ENCODE data around the gene ZBTB21.

DNA sequence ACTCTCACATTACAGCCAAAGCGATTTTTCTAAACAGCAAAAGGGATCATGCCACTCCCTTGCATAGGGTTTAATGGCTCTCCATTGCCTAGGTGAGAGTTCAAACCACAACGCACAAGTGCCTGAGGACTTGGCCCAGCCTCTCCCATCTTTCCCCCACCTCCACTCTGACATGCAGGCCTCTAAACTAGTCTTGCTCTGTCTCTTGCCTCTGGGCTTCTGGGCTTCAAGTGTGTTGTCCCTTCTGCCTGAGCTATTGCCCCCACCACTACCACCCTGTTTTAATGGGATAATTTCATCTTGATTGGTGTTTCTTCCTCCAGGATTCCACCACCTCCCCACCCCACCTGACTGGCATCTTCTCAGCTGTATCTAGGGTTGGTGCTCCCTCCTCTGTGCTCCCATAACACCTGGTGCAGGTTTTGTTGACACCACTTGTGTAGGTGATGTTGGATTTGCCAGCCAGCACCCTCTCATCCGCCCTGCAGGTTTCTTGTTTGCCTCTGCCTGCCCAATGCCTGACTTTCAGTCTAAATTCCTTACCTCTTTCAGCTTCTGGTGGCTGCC is 2.7 kb upstream of the ZBTB21 start:
- TF ChIP-seq ZNF70 (CRISPR knock-in tag; IDR thresholded peaks at IDR 0.05) (no peak), ZC3H10 (CRISPR knock-in tag; IDR thresholded peaks at IDR 0.05) (no peak), ZFP3 (CRISPR knock-in tag; IDR thresholded peaks at IDR 0.05) (no peak)
- TF ChIP-seq, protein P1, sequence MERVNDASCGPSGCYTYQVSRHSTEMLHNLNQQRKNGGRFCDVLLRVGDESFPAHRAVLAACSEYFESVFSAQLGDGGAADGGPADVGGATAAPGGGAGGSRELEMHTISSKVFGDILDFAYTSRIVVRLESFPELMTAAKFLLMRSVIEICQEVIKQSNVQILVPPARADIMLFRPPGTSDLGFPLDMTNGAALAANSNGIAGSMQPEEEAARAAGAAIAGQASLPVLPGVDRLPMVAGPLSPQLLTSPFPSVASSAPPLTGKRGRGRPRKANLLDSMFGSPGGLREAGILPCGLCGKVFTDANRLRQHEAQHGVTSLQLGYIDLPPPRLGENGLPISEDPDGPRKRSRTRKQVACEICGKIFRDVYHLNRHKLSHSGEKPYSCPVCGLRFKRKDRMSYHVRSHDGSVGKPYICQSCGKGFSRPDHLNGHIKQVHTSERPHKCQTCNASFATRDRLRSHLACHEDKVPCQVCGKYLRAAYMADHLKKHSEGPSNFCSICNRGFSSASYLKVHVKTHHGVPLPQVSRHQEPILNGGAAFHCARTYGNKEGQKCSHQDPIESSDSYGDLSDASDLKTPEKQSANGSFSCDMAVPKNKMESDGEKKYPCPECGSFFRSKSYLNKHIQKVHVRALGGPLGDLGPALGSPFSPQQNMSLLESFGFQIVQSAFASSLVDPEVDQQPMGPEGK (CRISPR knock-in tag; IDR thresholded peaks at IDR 0.05; ENCODE audit: borderline replicate concordance), result no peak
- TF ChIP-seq, protein P2, sequence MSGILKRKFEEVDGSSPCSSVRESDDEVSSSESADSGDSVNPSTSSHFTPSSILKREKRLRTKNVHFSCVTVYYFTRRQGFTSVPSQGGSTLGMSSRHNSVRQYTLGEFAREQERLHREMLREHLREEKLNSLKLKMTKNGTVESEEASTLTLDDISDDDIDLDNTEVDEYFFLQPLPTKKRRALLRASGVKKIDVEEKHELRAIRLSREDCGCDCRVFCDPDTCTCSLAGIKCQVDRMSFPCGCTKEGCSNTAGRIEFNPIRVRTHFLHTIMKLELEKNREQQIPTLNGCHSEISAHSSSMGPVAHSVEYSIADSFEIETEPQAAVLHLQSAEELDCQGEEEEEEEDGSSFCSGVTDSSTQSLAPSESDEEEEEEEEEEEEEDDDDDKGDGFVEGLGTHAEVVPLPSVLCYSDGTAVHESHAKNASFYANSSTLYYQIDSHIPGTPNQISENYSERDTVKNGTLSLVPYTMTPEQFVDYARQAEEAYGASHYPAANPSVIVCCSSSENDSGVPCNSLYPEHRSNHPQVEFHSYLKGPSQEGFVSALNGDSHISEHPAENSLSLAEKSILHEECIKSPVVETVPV (CRISPR knock-in tag; IDR thresholded peaks at IDR 0.05), result no peak
- TF ChIP-seq, protein P3, sequence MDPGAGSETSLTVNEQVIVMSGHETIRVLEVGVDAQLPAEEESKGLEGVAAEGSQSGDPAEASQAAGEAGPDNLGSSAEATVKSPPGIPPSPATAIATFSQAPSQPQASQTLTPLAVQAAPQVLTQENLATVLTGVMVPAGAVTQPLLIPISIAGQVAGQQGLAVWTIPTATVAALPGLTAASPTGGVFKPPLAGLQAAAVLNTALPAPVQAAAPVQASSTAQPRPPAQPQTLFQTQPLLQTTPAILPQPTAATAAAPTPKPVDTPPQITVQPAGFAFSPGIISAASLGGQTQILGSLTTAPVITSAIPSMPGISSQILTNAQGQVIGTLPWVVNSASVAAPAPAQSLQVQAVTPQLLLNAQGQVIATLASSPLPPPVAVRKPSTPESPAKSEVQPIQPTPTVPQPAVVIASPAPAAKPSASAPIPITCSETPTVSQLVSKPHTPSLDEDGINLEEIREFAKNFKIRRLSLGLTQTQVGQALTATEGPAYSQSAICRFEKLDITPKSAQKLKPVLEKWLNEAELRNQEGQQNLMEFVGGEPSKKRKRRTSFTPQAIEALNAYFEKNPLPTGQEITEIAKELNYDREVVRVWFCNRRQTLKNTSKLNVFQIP (CRISPR knock-in tag; IDR thresholded peaks at IDR 0.05; ENCODE audit: borderline replicate concordance, low read depth), result no peak
